Measurements from ENCODE around the gene DKK1.

DNA sequence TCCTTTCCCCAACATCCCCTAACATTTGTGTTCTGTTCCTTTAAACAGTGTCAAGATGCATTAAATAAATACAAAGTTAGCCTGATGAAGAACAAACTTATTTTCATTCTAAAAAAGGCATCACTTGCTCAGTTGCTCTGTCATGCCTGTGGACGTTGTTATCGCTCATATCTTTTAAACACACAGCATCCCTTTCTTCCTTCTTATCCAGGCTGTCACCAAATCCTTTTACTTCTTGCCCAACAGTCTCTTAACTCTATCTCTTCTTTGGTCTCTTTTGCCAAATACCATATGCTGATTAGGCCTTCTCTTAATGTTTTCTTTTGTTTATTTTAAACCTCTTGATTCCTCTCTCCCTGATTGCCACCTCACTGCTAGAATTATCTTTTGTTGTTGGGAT, 43.9 kb downstream of the DKK1 start:
- TF ChIP-seq, protein P1, sequence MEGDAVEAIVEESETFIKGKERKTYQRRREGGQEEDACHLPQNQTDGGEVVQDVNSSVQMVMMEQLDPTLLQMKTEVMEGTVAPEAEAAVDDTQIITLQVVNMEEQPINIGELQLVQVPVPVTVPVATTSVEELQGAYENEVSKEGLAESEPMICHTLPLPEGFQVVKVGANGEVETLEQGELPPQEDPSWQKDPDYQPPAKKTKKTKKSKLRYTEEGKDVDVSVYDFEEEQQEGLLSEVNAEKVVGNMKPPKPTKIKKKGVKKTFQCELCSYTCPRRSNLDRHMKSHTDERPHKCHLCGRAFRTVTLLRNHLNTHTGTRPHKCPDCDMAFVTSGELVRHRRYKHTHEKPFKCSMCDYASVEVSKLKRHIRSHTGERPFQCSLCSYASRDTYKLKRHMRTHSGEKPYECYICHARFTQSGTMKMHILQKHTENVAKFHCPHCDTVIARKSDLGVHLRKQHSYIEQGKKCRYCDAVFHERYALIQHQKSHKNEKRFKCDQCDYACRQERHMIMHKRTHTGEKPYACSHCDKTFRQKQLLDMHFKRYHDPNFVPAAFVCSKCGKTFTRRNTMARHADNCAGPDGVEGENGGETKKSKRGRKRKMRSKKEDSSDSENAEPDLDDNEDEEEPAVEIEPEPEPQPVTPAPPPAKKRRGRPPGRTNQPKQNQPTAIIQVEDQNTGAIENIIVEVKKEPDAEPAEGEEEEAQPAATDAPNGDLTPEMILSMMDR (IDR thresholded peaks at IDR 0.05): no peak
- TF ChIP-seq ZFX (IDR thresholded peaks at IDR 0.05; ENCODE audit: borderline replicate concordance): no peak

Data from 22Rv1 (cell line).